Upper lobe of right lung (tissue), 1 donor: ENCODE data around the gene ZNF574. TPM values are rescaled to one million over a fixed set of nuclear protein-coding genes. Genes with fewer than 3 reads are reported as not detected.

Source experiments
- ATAC-seq: fragments of 200-7000 bp; cut with Tn5 transposase; one replicate; pipeline ENCODE4 v1.9.1; 2020; ENCODE audit warnings: mild to moderate bottlenecking, moderate library complexity
- DNase-seq: peaks from one replicate; pipeline ENCODE4 v3.0.0-alpha.2; 2020
- H3K27ac ChIP-seq: fragments of 200-600 bp; one replicate; pipeline ENCODE4 v1.8.0; 2022
- H3K27me3 ChIP-seq: fragments of 200-600 bp; one replicate; pipeline ENCODE4 v1.8.0; 2022; ENCODE audit warnings: mild to moderate bottlenecking
- H3K36me3 ChIP-seq: fragments of 200-600 bp; one replicate; pipeline ENCODE4 v1.8.0; 2022
- H3K4me1 ChIP-seq: fragments of 200-600 bp; one replicate; pipeline ENCODE4 v1.8.0; 2022
- H3K4me3 ChIP-seq: fragments of 200-600 bp; one replicate; pipeline ENCODE4 v1.8.0; 2022; ENCODE audit warnings: mild to moderate bottlenecking
- H3K9me3 ChIP-seq: fragments of 200-600 bp; one replicate; pipeline ENCODE4 v1.8.0; 2022
- intact Hi-C: fragments of 100-400 bp; cut with DNase I; formaldehyde crosslinking; loops from one replicate; pipeline ENCODE4 v1.11.0; 2022
- long read RNA-seq: library from polyadenylated mRNA; unstranded; transcript quantifications from one replicate; pipeline ENCODE4 v2.0.0, GENCODE V29; 2021
- total RNA-seq: library from RNA; stranded (reverse); fragmentation: NEBNext Ultra II Directional; extraction: Animal tissue kit (Norgen Biotek cat#: 25700); gene quantifications from one replicate; pipeline ENCODE4 v1.2.1, GENCODE V29; 2021
- TF ChIP-seq, protein P1 (sequence below): fragments of 200-600 bp; IDR thresholded peaks from one replicate; pipeline ENCODE4 v1.8.0; 2022; ENCODE audit warnings: antibody characterized with exemption
- donor health status: DM: no; HTN: yes; CAD: no; lungs with severe emphysema.

ZNF574 gene, protein sequence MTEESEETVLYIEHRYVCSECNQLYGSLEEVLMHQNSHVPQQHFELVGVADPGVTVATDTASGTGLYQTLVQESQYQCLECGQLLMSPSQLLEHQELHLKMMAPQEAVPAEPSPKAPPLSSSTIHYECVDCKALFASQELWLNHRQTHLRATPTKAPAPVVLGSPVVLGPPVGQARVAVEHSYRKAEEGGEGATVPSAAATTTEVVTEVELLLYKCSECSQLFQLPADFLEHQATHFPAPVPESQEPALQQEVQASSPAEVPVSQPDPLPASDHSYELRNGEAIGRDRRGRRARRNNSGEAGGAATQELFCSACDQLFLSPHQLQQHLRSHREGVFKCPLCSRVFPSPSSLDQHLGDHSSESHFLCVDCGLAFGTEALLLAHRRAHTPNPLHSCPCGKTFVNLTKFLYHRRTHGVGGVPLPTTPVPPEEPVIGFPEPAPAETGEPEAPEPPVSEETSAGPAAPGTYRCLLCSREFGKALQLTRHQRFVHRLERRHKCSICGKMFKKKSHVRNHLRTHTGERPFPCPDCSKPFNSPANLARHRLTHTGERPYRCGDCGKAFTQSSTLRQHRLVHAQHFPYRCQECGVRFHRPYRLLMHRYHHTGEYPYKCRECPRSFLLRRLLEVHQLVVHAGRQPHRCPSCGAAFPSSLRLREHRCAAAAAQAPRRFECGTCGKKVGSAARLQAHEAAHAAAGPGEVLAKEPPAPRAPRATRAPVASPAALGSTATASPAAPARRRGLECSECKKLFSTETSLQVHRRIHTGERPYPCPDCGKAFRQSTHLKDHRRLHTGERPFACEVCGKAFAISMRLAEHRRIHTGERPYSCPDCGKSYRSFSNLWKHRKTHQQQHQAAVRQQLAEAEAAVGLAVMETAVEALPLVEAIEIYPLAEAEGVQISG
- total RNA-seq = 13.6 TPM
- long read RNA-seq, transcript ZNF574-202 (2 exons, 2,940 nt) = major isoform, 41 of 51 reads
- long read RNA-seq, partial matches to known transcripts = 9 of 51 reads
- long read RNA-seq, other reads (novel, unspliced or antisense) = 1 of 51 reads

DNA sequence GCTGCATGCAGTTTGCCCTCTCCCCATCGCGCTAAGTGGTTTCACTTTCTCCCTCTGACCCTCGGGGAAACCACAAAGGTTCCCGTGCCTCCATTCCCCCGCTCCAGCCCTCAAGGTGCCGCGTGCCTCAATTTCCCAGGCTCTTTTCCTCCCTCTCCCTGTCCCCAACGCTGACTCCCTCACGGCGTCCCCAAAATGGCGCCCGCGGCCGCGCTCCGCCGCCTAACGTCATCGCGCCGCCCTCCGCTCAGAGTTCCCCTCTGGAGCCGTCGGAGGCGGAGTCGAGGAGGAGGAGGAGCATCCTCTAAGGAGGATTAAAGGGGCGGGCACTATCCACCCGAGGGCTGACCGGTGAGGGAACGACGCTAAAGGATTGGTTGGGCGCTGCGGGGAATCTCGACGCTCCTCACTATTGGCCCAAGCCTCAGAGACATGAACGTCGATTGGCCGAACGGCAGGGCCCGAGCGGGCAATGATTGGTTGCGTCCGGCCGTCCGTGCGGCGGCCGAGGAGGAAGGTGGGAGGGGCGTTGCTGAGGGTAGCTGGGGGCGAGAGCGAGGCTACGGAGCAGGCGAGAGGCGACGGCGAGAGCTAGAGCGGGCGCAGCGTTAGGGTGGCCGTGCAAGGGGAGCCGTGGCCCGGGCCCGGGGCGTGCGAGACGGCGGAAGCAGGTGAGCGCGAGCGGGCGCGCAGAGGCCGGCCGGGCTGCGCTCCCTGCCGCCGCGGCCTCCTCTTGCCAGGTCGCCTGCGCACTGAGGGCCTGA, at the start of gene ZNF574:
Gene ZNF574, plus strand, starts transcription at position 551 of the 764 bp plus-strand sequence. CDS start 2,441 bp downstream, outside the sequence.
- H3K9me3 ChIP-seq = no peaks in the 10 kb centered on the region
- peaks cover 9% of the 10 kb centered on the region for H3K4me1 ChIP-seq
- DNase-seq = peak; percentile 99
- H3K27ac ChIP-seq = peak within 1 kb of the TSS; percentile 97
- intact Hi-C loops = no loop called here
- peaks cover 24% of the 10 kb centered on the region for H3K36me3 ChIP-seq
- H3K4me3 ChIP-seq = peak within 1 kb of the TSS; percentile 69
- peak; percentile 98 for ATAC-seq
- TF ChIP-seq, protein P1, sequence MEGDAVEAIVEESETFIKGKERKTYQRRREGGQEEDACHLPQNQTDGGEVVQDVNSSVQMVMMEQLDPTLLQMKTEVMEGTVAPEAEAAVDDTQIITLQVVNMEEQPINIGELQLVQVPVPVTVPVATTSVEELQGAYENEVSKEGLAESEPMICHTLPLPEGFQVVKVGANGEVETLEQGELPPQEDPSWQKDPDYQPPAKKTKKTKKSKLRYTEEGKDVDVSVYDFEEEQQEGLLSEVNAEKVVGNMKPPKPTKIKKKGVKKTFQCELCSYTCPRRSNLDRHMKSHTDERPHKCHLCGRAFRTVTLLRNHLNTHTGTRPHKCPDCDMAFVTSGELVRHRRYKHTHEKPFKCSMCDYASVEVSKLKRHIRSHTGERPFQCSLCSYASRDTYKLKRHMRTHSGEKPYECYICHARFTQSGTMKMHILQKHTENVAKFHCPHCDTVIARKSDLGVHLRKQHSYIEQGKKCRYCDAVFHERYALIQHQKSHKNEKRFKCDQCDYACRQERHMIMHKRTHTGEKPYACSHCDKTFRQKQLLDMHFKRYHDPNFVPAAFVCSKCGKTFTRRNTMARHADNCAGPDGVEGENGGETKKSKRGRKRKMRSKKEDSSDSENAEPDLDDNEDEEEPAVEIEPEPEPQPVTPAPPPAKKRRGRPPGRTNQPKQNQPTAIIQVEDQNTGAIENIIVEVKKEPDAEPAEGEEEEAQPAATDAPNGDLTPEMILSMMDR = no peak
- H3K27me3 ChIP-seq = no peaks in the 10 kb centered on the region

GRCh38 chr19:42028304-42029216, 47.4 kb upstream of the ZNF574 start:
- Histone ChIP-seq H3K4me1 (peaks cover 3% of the 10 kb centered on the region), H3K9me3 (no peaks in the 10 kb centered on the region), H3K36me3 (no peaks in the 10 kb centered on the region), H3K27me3 (peaks cover 5% of the 10 kb centered on the region), H3K4me3 (no peak overlapping the region), H3K27ac (no peak overlapping the region)
- TF ChIP-seq, protein P1 = peak; percentile 33
- intact Hi-C loops = no loop called here
- ATAC-seq (no peak), DNase-seq (no peak)

DNA sequence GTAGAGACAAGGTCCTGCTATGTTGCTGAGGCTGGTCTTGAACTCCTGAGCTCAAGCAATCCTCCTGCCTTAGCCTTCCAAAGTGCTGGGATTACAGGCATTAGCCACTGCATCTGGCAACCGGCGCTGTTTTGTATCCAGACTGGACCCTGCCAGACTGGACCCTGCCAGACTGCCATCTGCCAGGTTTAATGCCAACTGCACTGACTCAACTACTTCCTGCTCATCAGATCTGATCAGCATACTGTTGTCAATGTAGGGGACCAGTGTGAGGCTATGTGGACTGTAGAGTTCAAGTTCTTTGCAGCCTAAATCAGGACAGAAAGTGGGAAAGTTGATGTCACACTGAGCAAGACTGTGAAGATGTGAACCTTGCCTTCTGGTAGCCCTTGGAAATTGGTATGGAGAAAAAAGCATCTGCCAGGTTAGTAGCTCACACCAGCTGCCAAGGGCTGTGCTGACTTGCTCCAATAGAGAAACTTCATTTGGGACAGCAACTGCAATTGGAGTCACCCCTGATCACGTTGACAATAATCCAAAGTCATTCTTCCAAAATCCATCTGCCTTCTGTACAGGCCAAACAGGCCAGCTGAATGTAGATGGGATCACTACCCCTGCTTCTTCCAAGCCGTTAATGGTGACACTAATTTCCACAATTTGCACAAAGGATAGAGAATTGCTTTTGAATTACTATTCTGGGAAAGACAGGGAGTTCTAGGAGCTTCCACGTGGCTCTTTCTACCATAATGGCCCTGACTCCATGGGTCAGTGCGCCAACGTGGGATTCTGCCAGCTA, 45.1 kb upstream of the ZNF574 start:
- no peak overlapping the region for H3K4me3 ChIP-seq
- no peaks in the 10 kb centered on the region for H3K9me3 ChIP-seq
- no peaks in the 10 kb centered on the region for H3K36me3 ChIP-seq
- H3K27ac ChIP-seq = no peak overlapping the region
- ATAC-seq = no peak
- no peaks in the 10 kb centered on the region for H3K4me1 ChIP-seq
- intact Hi-C loops = no loop called here
- H3K27me3 ChIP-seq = peaks cover 2% of the 10 kb centered on the region
- no peak for DNase-seq
- TF ChIP-seq, protein P1 = no peak

- H3K36me3 ChIP-seq = no peaks in the 10 kb centered on the region
- H3K4me1 ChIP-seq = no peaks in the 10 kb centered on the region
- no peak overlapping the region for H3K4me3 ChIP-seq
- H3K27ac ChIP-seq = no peak overlapping the region
- ATAC-seq (no peak), DNase-seq (no peak)
- H3K27me3 ChIP-seq = no peaks in the 10 kb centered on the region
- TF ChIP-seq, protein P1 = no peak
- H3K9me3 ChIP-seq = no peaks in the 10 kb centered on the region
- intact Hi-C loops = no loop called here
These were observed 43.5 kb upstream of the ZNF574 start for GRCh38 chr19:42032431-42032830.
